Body of pancreas (tissue), 4 donors: ENCODE measurements around the gene CAVIN1. TPM values are rescaled to one million over a fixed set of nuclear protein-coding genes. Genes with fewer than 3 reads are reported as not detected.
"Not testable (repeated sequence)": the region's sequence is repeated elsewhere in the genome, so short reads cannot be mapped to it uniquely, and the experiment has no call there.

Source experiments
- ATAC-seq: fragments of 150-250 bp; one replicate; pipeline ENCODE4 v1.9.1; 2016
- DNase-seq, 4 donors: peaks; one replicate each; pipeline ENCODE4 v3.0.0-alpha.2; 2019
- H3K27ac ChIP-seq, 4 donors: fragments of 200-600 bp; sonication (generic); 1 replicate in 3 of 4; 2 replicates in 1 of 4; pipeline versions ENCODE4 v1.5.1 to v1.6.1; 2016 to 2019; ENCODE audit warnings: mild to moderate bottlenecking in 1 of 4, mixed read lengths in 1 of 4, moderate library complexity in 1 of 4
- H3K27me3 ChIP-seq, 2 donors: fragments of 200-600 bp; sonication (generic); one replicate each; pipeline ENCODE4 v1.6.0; 2016; ENCODE audit warnings: mild to moderate bottlenecking in 1 of 2
- H3K36me3 ChIP-seq, 2 donors: fragments of 200-600 bp; sonication (generic); replicated peaks in 1 of 2; 2 replicates each; pipeline ENCODE4 v1.5.1; 2016; ENCODE audit warnings: low read depth in 2 of 2; ENCODE audit not compliant: insufficient read depth in 1 of 2
- H3K4me1 ChIP-seq: fragments of 200-600 bp; sonication (generic); one replicate; pipeline ENCODE4 v1.6.0; 2016
- H3K4me3 ChIP-seq, 2 donors: fragments of 200-600 bp; sonication (generic); 1 replicate in 1 of 2; 2 replicates in 1 of 2; pipeline ENCODE4 v1.5.1; 2016 to 2019
- H3K9me3 ChIP-seq, 3 donors: fragments of 200-600 bp; sonication (generic); 1 replicate in 2 of 3; 2 replicates in 1 of 3; pipeline ENCODE4 v1.5.1; 2016
- CTCF ChIP-seq, 7 experiments: fragments of 450-650 bp in 4 of 7; fragments of 200-600 bp in 3 of 7; sonication (generic) in 3 of 7; IDR thresholded peaks; one replicate each; pipeline ENCODE4 v1.5.1; 2016 to 2019; ENCODE audit warnings: antibody characterized with exemption in 7 of 7
- POLR2A ChIP-seq, 3 donors: fragments of 450-650 bp; IDR thresholded peaks; one replicate each; pipeline ENCODE4 v1.6.1; 2016; ENCODE audit warnings: antibody characterized with exemption in 3 of 3, mild to moderate bottlenecking in 2 of 3
- WGBS, 2 donors: methylation state at CpG; one replicate each; pipeline ENCODE4 v1.1.5; 2017; 5-methylcytosine and 5-hydroxymethylcytosine counted together
- intact Hi-C: fragments of 100-400 bp; cut with DNase I; formaldehyde crosslinking; loops from one replicate; pipeline ENCODE4 v1.15.1; 2023
- total RNA-seq, 2 donors: library from RNA; depleted of rRNA; stranded (reverse); fragments of >200 nt; gene quantifications; one replicate each; pipeline ENCODE4 v1.1.0, GENCODE V29; 2016

Gene CAVIN1
- total RNA-seq, 2 donors from 2014 or later: 63.3 to 75.8 TPM

- Histone ChIP-seq H3K36me3 (peaks cover 0 to 2% of the 10 kb centered on the region in 2 donors), H3K9me3 (no peaks in the 10 kb centered on the region), H3K27me3 (no peaks in the 10 kb centered on the region), H3K4me1 (peaks cover 17% of the 10 kb centered on the region), H3K27ac (no peak overlapping the region), H3K4me3 (no peak overlapping the region)
- TF ChIP-seq CTCF (IDR thresholded peaks at IDR 0.05): no peak
- no peak for TF ChIP-seq POLR2A (IDR thresholded peaks at IDR 0.05)
- ATAC-seq (no peak), DNase-seq (no peak)
- WGBS, 2 donors: 75 to 85% methylated on average over 6 of the region's 6 CpGs
- intact Hi-C loops: no loop called here
Observed at GRCh38 chr17:42399948-42400843, 22.9 kb downstream of the CAVIN1 start.

GRCh38 chr17:42399121-42399520, 23.9 kb downstream of the CAVIN1 start:
- no peak overlapping the region for H3K4me3 ChIP-seq
- DNase-seq (no peak), ATAC-seq (no peak)
- no peak for TF ChIP-seq CTCF (IDR thresholded peaks at IDR 0.05)
- no peak for TF ChIP-seq POLR2A (IDR thresholded peaks at IDR 0.05)
- H3K27me3 ChIP-seq: no peaks in the 10 kb centered on the region
- peak overlapping the region in 1 of 4 donors; percentile 83 for H3K27ac ChIP-seq
- peaks cover 0 to 2% of the 10 kb centered on the region in 2 donors for H3K36me3 ChIP-seq
- 75 to 78% methylated on average over 2 of the region's 2 CpGs for WGBS, 2 donors
- intact Hi-C loops: no loop called here
- H3K4me1 ChIP-seq: peaks cover 17% of the 10 kb centered on the region
- H3K9me3 ChIP-seq: no peaks in the 10 kb centered on the region

- H3K27ac ChIP-seq, ATAC-seq, H3K36me3 ChIP-seq, DNase-seq, H3K4me3 ChIP-seq, H3K9me3 ChIP-seq, H3K27me3 ChIP-seq, intact Hi-C loops: not testable (repeated sequence)
- 92 to 93% methylated on average over 8 of the region's 8 CpGs for WGBS, 2 donors
- H3K4me1 ChIP-seq: peaks cover 17% of the 10 kb centered on the region
Observed at GRCh38 chr17:42395601-42396000, 27.5 kb downstream of the CAVIN1 start.

- no peak overlapping the region for H3K4me3 ChIP-seq
- peaks cover 18% of the 10 kb centered on the region for H3K4me1 ChIP-seq
- TF ChIP-seq CTCF (IDR thresholded peaks at IDR 0.05): no peak
- no peak for TF ChIP-seq POLR2A (IDR thresholded peaks at IDR 0.05)
- H3K36me3 ChIP-seq: no peaks in the 10 kb centered on the region
- 93 to 94% methylated on average over 4 of the region's 4 CpGs for WGBS, 2 donors
- no peak for ATAC-seq
- DNase-seq: no peak
- intact Hi-C loops: no loop called here
- no peaks in the 10 kb centered on the region for H3K27me3 ChIP-seq
- H3K9me3 ChIP-seq: no peaks in the 10 kb centered on the region
- no peak overlapping the region for H3K27ac ChIP-seq
Observed at GRCh38 chr17:42394838-42395237, 28.2 kb downstream of the CAVIN1 start.

GRCh38 chr17:42392692-42393415, 30.2 kb downstream of the CAVIN1 start:
- WGBS, 2 donors: 72 to 75% methylated on average over 4 of the region's 4 CpGs
- TF ChIP-seq POLR2A (IDR thresholded peaks at IDR 0.05) (no peak), CTCF (IDR thresholded peaks at IDR 0.05) (no peak)
- H3K4me1 ChIP-seq: peaks cover 13% of the 10 kb centered on the region

GRCh38 chr17:42391439-42391838, 31.6 kb downstream of the CAVIN1 start:
- intact Hi-C loops: not testable (repeated sequence)

More at GRCh38 chr17:42392692-42393415, 30.2 kb downstream of the CAVIN1 start:
- Histone ChIP-seq H3K27me3 (no peaks in the 10 kb centered on the region), H3K36me3 (no peaks in the 10 kb centered on the region), H3K27ac (peak overlapping the region in 1 of 4 donors; percentile 18), H3K9me3 (no peaks in the 10 kb centered on the region), H3K4me3 (no peak overlapping the region)
- no peak for DNase-seq
- no peak for ATAC-seq
- intact Hi-C loops: no loop called here

More at GRCh38 chr17:42391439-42391838, 31.6 kb downstream of the CAVIN1 start:
- H3K4me3 ChIP-seq, H3K9me3 ChIP-seq, H3K36me3 ChIP-seq, H3K27me3 ChIP-seq, ATAC-seq, DNase-seq, H3K27ac ChIP-seq: not testable (repeated sequence)
- H3K4me1 ChIP-seq: peaks cover 20% of the 10 kb centered on the region
- WGBS, 2 donors: 96 to 97% methylated on average over 6 to 8 of the region's 8 CpGs
